CD4-positive, alpha-beta memory T cell (primary cell): ENCODE results near the gene PGBD5. TPM values are rescaled to one million over a fixed set of nuclear protein-coding genes. Genes with fewer than 3 reads are reported as not detected.
A peak's percentile ranks its signal among the peaks of the same experiment; 100 is the strongest.

Source experiments
- CTCF ChIA-PET: fragments of 350-600 bp; sonication (Branson Sonifier 250); formaldehyde crosslinking; loops from one replicate; lab custom pipeline; 2021; ENCODE audit warnings: inconsistent platforms; ENCODE audit not compliant: partially characterized antibody; lab: Charles Lee
- POLR2A ChIA-PET: fragments of 350-600 bp; sonication (Branson Sonifier 250); formaldehyde crosslinking; loops from one replicate; lab custom pipeline; 2021; ENCODE audit not compliant: partially characterized antibody; lab: Charles Lee
- DNase-seq, 5 donors: peaks; one replicate each; pipeline versions ENCODE4 v3.0.0 to v3.0.0-alpha.2; 2020 to 2022; ENCODE audit warnings: mixed read lengths in 1 of 5
- H3K27ac ChIP-seq: one replicate; pipeline ENCODE4 v1.7.0; 2013; ENCODE audit warnings: low read depth, low read length
- H3K27me3 ChIP-seq: 2 replicates; pipeline ENCODE4 v1.7.0; 2013; ENCODE audit warnings: mild to moderate bottlenecking, low read length, moderate library complexity; ENCODE audit not compliant: insufficient read depth
- H3K36me3 ChIP-seq: 2 replicates; pipeline ENCODE4 v1.7.0; 2013; ENCODE audit warnings: mild to moderate bottlenecking, low read length, moderate library complexity; ENCODE audit not compliant: insufficient read depth
- H3K4me1 ChIP-seq: 2 replicates; pipeline ENCODE4 v1.7.0; 2013; ENCODE audit warnings: mild to moderate bottlenecking, low read length, moderate library complexity; ENCODE audit not compliant: insufficient read depth
- H3K4me3 ChIP-seq, 2 donors: one replicate each; pipeline ENCODE4 v1.7.0; 2013; ENCODE audit warnings: low read length in 2 of 2, mild to moderate bottlenecking in 1 of 2
- H3K9me3 ChIP-seq, 2 donors: one replicate each; pipeline ENCODE4 v1.7.0; 2013; ENCODE audit warnings: low read length in 2 of 2, control low read depth in 1 of 2; ENCODE audit not compliant: control insufficient read depth in 1 of 2
- H3K27ac Mint-ChIP-seq, 7 donors: one replicate each; pipeline ENCODE4 v1.8.0; 2020 to 2021; ENCODE audit warnings: mixed read lengths in 7 of 7, mild to moderate bottlenecking in 6 of 7, inconsistent platforms in 3 of 7, moderate library complexity in 3 of 7
- H3K27me3 Mint-ChIP-seq, 2 donors: one replicate each; pipeline ENCODE4 v1.8.0; 2020 to 2021; ENCODE audit warnings: mixed read lengths in 2 of 2
- H3K36me3 Mint-ChIP-seq, 2 donors: one replicate each; pipeline ENCODE4 v1.8.0; 2020 to 2021; ENCODE audit warnings: mixed read lengths in 2 of 2, inconsistent platforms in 1 of 2, mild to moderate bottlenecking in 1 of 2
- H3K4me1 Mint-ChIP-seq, 4 donors: one replicate each; pipeline ENCODE4 v1.8.0; 2020 to 2021; ENCODE audit warnings: mixed read lengths in 4 of 4, mild to moderate bottlenecking in 1 of 4
- H3K4me3 Mint-ChIP-seq, 8 donors: one replicate each; pipeline ENCODE4 v1.8.0; 2020 to 2021; ENCODE audit warnings: mixed read lengths in 8 of 8, mild to moderate bottlenecking in 7 of 8, moderate library complexity in 6 of 8, inconsistent platforms in 3 of 8
- H3K9me3 Mint-ChIP-seq, 8 donors: one replicate each; pipeline ENCODE4 v1.8.0; 2020 to 2021; ENCODE audit warnings: mixed read lengths in 8 of 8, mild to moderate bottlenecking in 5 of 8, inconsistent platforms in 3 of 8, moderate library complexity in 1 of 8
- intact Hi-C: fragments of 100-400 bp; cut with micrococcal nuclease; formaldehyde crosslinking; loops from one replicate; pipeline ENCODE4 v1.15.1; 2023
- polyA plus RNA-seq, 2 donors: library from polyadenylated mRNA; unstranded; fragments of 300-500 nt; fragmentation: Illumina TruSeq; gene quantifications; one replicate each; pipeline ENCODE4 v1.2.3, GENCODE V29; 2021
- total RNA-seq, 2 experiments: library from RNA; stranded (reverse); gene quantifications; one replicate each; pipeline ENCODE4 v1.2.3, GENCODE V29; 2021

PGBD5 gene
- total and polyA plus RNA-seq, 4 experiments from 2014 or later: not detected

GRCh38 chr1:230334447-230334837 lies 91.7 kb downstream of the PGBD5 start:
- DNase-seq: no peak
- no peaks in the 10 kb centered on the region for H3K36me3 ChIP-seq
- ChIA-PET CTCF (no interaction called here), POLR2A (no interaction called here)
- intact Hi-C loops: no loop called here
- Mint-ChIP-seq H3K4me3 (no peak overlapping the region), H3K36me3 (no peaks in the 10 kb centered on the region), H3K4me1 (no peaks in the 10 kb centered on the region), H3K9me3 (no peaks in the 10 kb centered on the region), H3K27ac (no peak overlapping the region), H3K27me3 (peaks cover 6 to 34% of the 10 kb centered on the region in 2 donors)
- no peak overlapping the region for H3K27ac ChIP-seq
- no peak overlapping the region for H3K4me3 ChIP-seq
- H3K27me3 ChIP-seq: no peaks in the 10 kb centered on the region
- no peaks in the 10 kb centered on the region for H3K4me1 ChIP-seq
- no peaks in the 10 kb centered on the region for H3K9me3 ChIP-seq

GRCh38 chr1:230333590-230334446 lies 92.3 kb downstream of the PGBD5 start:
- ChIA-PET CTCF (no interaction called here), POLR2A (no interaction called here)
- Mint-ChIP-seq H3K4me3 (no peak overlapping the region), H3K27ac (no peak overlapping the region), H3K27me3 (peaks cover 5 to 31% of the 10 kb centered on the region in 2 donors), H3K9me3 (no peaks in the 10 kb centered on the region), H3K36me3 (no peaks in the 10 kb centered on the region), H3K4me1 (no peaks in the 10 kb centered on the region)
- Histone ChIP-seq H3K9me3 (no peaks in the 10 kb centered on the region), H3K4me1 (no peaks in the 10 kb centered on the region), H3K27ac (no peak overlapping the region), H3K4me3 (no peak overlapping the region), H3K36me3 (no peaks in the 10 kb centered on the region), H3K27me3 (no peaks in the 10 kb centered on the region)
- no peak for DNase-seq
- intact Hi-C loops: no loop called here

- POLR2A ChIA-PET: no interaction called here
- Histone ChIP-seq H3K4me3 (no peak overlapping the region), H3K36me3 (no peaks in the 10 kb centered on the region), H3K27me3 (no peaks in the 10 kb centered on the region), H3K4me1 (no peaks in the 10 kb centered on the region), H3K27ac (no peak overlapping the region), H3K9me3 (no peaks in the 10 kb centered on the region)
- Mint-ChIP-seq H3K27ac (no peak overlapping the region), H3K4me1 (peaks cover 5 to 11% (median 7%) of the 10 kb centered on the region in 4 donors), H3K36me3 (no peaks in the 10 kb centered on the region), H3K9me3 (no peaks in the 10 kb centered on the region), H3K4me3 (no peak overlapping the region), H3K27me3 (peaks cover 5 to 27% of the 10 kb centered on the region in 2 donors)
- intact Hi-C loops: no loop called here
- DNase-seq: no peak
- CTCF ChIA-PET: no interaction called here
Measured at GRCh38 chr1:230332575-230333066, 93.5 kb downstream of the PGBD5 start.

GRCh38 chr1:230332061-230332460 lies 94.1 kb downstream of the PGBD5 start:
- H3K27ac ChIP-seq: no peak overlapping the region
- H3K36me3 ChIP-seq: no peaks in the 10 kb centered on the region
- Mint-ChIP-seq H3K36me3 (no peaks in the 10 kb centered on the region), H3K27ac (no peak overlapping the region), H3K27me3 (peaks cover 4 to 23% of the 10 kb centered on the region in 2 donors), H3K9me3 (no peaks in the 10 kb centered on the region), H3K4me3 (no peak overlapping the region), H3K4me1 (peaks cover 5 to 11% (median 7%) of the 10 kb centered on the region in 4 donors)
- H3K4me1 ChIP-seq: no peaks in the 10 kb centered on the region
- intact Hi-C loops: no loop called here
- DNase-seq: no peak
- ChIA-PET POLR2A (no interaction called here), CTCF (no interaction called here)
- no peak overlapping the region for H3K4me3 ChIP-seq
- no peaks in the 10 kb centered on the region for H3K27me3 ChIP-seq
- no peaks in the 10 kb centered on the region for H3K9me3 ChIP-seq

- Mint-ChIP-seq H3K27ac (no peak overlapping the region), H3K4me1 (peaks cover 5 to 11% (median 7%) of the 10 kb centered on the region in 4 donors), H3K27me3 (peaks cover 0 to 14% of the 10 kb centered on the region in 2 donors), H3K9me3 (no peaks in the 10 kb centered on the region), H3K36me3 (no peaks in the 10 kb centered on the region), H3K4me3 (no peak overlapping the region)
- POLR2A ChIA-PET: no interaction called here
- no peak for DNase-seq
- Histone ChIP-seq H3K4me1 (no peaks in the 10 kb centered on the region), H3K36me3 (no peaks in the 10 kb centered on the region), H3K9me3 (no peaks in the 10 kb centered on the region), H3K4me3 (no peak overlapping the region), H3K27me3 (no peaks in the 10 kb centered on the region), H3K27ac (no peak overlapping the region)
- CTCF ChIA-PET: no interaction called here
- intact Hi-C loops: no loop called here
Measured at GRCh38 chr1:230330157-230330556, 96.0 kb downstream of the PGBD5 start.

- H3K27ac Mint-ChIP-seq: no peak overlapping the region
- CTCF ChIA-PET: no interaction called here
- no peaks in the 10 kb centered on the region for H3K27me3 ChIP-seq
- POLR2A ChIA-PET: no interaction called here
- H3K4me3 Mint-ChIP-seq: peak overlapping the region in 3 of 8 donors; percentile 22 to 61 (median 23)
- intact Hi-C loops: no loop called here
- H3K27me3 Mint-ChIP-seq: peaks cover 2 to 9% of the 10 kb centered on the region in 2 donors
- no peaks in the 10 kb centered on the region for H3K4me1 ChIP-seq
- H3K36me3 Mint-ChIP-seq: no peaks in the 10 kb centered on the region
- no peak overlapping the region for H3K4me3 ChIP-seq
- DNase-seq: no peak
- H3K9me3 ChIP-seq: no peaks in the 10 kb centered on the region
- no peak overlapping the region for H3K27ac ChIP-seq
- H3K9me3 Mint-ChIP-seq: no peaks in the 10 kb centered on the region
- no peaks in the 10 kb centered on the region for H3K36me3 ChIP-seq
- H3K4me1 Mint-ChIP-seq: peaks cover 5 to 11% (median 7%) of the 10 kb centered on the region in 4 donors
Measured at GRCh38 chr1:230328342-230329015, 97.7 kb downstream of the PGBD5 start.

- no peak for DNase-seq
- H3K27me3 Mint-ChIP-seq: peaks cover 2 to 4% of the 10 kb centered on the region in 2 donors
- peak overlapping the region in 1 of 7 donors; percentile 8 for H3K27ac Mint-ChIP-seq
- peaks cover 5 to 11% (median 7%) of the 10 kb centered on the region in 4 donors for H3K4me1 Mint-ChIP-seq
- ChIA-PET POLR2A (no interaction called here), CTCF (no interaction called here)
- Histone ChIP-seq H3K4me3 (no peak overlapping the region), H3K9me3 (no peaks in the 10 kb centered on the region), H3K4me1 (no peaks in the 10 kb centered on the region), H3K27ac (no peak overlapping the region), H3K36me3 (no peaks in the 10 kb centered on the region), H3K27me3 (no peaks in the 10 kb centered on the region)
- H3K36me3 Mint-ChIP-seq: no peaks in the 10 kb centered on the region
- H3K9me3 Mint-ChIP-seq: no peaks in the 10 kb centered on the region
- H3K4me3 Mint-ChIP-seq: peak overlapping the region in 3 of 8 donors; percentile 22 to 61 (median 23)
- intact Hi-C loops: no loop called here
Measured at GRCh38 chr1:230327892-230328284, 98.2 kb downstream of the PGBD5 start.
